Measurements from ENCODE around the gene CCDC28A. TPM values are rescaled to one million over a fixed set of nuclear protein-coding genes. Genes with fewer than 3 reads are reported as not detected.

Gene CCDC28A
- polyA plus RNA-seq, 2 of the 4 experiments (the other 2 are of a cell fraction), result 9.0 to 23.0 TPM

DNA sequence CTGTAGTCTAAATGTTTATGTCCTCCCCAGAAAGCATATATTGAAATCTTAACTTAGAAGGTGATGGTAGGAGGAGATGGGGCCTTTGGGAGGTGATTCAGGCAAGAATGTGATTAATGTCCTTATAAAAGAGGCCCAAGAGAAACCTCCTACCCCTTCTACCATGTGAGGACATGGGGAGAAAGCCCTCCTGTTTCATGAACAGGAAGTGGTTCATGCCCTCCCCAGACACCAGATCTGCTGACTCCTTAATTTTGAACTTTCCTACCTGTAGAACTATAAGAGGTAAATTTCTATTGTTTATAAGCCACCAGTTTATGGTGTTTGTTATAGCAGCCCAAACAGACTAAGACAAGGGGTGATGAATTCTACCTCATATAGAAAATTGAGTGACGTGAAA lies 13.6 kb downstream of the CCDC28A start:
- WGBS (ENCODE audit: missing lambda C conversion rate), result 86% methylated on average over 1 of the region's 1 CpG
- ATAC-seq (no peak), FAIRE-seq (no peak), DNase-seq (ENCODE audit: low read depth in 1 of 2, low spot score in 1 of 2) (no peak)
- H3K9me3 ChIP-seq, result no peaks in the 10 kb centered on the region
- no peak overlapping the region for H3K27ac ChIP-seq
- peaks cover 5% of the 10 kb centered on the region; the same call in 2 of the 3 replicates for H3K4me1 ChIP-seq
- ChIA-PET CTCF (no interaction called here), POLR2A (no interaction called here)
- TF ChIP-seq, protein P1, sequence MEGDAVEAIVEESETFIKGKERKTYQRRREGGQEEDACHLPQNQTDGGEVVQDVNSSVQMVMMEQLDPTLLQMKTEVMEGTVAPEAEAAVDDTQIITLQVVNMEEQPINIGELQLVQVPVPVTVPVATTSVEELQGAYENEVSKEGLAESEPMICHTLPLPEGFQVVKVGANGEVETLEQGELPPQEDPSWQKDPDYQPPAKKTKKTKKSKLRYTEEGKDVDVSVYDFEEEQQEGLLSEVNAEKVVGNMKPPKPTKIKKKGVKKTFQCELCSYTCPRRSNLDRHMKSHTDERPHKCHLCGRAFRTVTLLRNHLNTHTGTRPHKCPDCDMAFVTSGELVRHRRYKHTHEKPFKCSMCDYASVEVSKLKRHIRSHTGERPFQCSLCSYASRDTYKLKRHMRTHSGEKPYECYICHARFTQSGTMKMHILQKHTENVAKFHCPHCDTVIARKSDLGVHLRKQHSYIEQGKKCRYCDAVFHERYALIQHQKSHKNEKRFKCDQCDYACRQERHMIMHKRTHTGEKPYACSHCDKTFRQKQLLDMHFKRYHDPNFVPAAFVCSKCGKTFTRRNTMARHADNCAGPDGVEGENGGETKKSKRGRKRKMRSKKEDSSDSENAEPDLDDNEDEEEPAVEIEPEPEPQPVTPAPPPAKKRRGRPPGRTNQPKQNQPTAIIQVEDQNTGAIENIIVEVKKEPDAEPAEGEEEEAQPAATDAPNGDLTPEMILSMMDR (IDR thresholded peaks at IDR 0.05), result no peak
- TF ChIP-seq MAFK (IDR thresholded peaks at IDR 0.05; ENCODE audit: partially characterized antibody) (peak; percentile 29), TFCP2L1 (CRISPR knock-in tag; IDR thresholded peaks at IDR 0.05) (no peak), BCL3 (IDR thresholded peaks at IDR 0.05) (no peak), NR3C1 (IDR thresholded peaks at IDR 0.05) (no peak), BHLHE40 (IDR thresholded peaks at IDR 0.05; ENCODE audit: low read depth, low read length) (no peak)
- TF ChIP-seq, protein P2, sequence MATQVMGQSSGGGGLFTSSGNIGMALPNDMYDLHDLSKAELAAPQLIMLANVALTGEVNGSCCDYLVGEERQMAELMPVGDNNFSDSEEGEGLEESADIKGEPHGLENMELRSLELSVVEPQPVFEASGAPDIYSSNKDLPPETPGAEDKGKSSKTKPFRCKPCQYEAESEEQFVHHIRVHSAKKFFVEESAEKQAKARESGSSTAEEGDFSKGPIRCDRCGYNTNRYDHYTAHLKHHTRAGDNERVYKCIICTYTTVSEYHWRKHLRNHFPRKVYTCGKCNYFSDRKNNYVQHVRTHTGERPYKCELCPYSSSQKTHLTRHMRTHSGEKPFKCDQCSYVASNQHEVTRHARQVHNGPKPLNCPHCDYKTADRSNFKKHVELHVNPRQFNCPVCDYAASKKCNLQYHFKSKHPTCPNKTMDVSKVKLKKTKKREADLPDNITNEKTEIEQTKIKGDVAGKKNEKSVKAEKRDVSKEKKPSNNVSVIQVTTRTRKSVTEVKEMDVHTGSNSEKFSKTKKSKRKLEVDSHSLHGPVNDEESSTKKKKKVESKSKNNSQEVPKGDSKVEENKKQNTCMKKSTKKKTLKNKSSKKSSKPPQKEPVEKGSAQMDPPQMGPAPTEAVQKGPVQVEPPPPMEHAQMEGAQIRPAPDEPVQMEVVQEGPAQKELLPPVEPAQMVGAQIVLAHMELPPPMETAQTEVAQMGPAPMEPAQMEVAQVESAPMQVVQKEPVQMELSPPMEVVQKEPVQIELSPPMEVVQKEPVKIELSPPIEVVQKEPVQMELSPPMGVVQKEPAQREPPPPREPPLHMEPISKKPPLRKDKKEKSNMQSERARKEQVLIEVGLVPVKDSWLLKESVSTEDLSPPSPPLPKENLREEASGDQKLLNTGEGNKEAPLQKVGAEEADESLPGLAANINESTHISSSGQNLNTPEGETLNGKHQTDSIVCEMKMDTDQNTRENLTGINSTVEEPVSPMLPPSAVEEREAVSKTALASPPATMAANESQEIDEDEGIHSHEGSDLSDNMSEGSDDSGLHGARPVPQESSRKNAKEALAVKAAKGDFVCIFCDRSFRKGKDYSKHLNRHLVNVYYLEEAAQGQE (IDR thresholded peaks at IDR 0.05), result no peak
- H3K4me3 ChIP-seq, result no peak overlapping the region
- no peak overlapping the region for H3K4me2 ChIP-seq

DNA sequence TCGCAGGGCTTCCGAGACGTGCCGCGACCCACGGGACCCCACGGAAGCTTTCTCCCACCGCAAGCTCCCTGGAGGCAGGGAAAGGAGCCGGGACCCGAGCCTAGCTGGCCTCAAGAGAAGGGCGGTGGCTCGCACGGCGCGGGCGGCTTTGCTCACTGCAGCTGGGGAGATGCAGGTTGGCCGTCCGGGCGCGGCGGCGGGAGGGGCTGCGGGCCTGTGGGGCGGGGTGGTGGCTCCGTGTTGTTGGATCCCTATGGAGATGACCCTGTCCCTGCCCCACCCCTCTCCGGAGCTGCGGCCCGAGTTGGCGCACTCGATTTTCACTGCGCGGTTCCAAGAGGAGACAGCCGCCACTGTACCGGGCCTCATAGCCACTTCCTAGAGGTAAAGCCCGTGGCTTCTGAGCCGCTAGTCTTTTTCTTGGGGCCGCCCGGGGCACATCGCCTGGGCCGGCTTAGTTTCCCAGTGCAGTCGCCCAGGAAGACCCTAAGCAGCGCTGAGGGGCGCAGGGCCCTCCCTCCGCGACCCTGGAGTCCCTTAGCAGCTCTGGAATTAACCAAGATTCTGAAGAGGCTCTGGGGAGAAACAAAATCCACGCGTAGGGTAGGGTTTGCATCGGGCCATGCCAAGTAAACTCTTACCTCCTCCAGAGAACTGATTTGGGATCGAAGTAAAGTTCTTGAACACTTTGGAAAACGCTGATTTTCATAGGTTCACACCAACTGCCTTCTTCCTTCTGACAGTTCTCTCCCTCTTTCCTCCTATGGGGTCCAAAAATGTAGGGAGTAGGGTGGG lies 22.4 kb downstream of the CCDC28A start, which contains the start of gene ECT2L:
TSS of gene ECT2L (plus strand) at position 279 of the 795 bp plus-strand sequence. CDS start 17,188 bp downstream, outside the sequence.
- Histone ChIP-seq H3K9me3 (no peaks in the 10 kb centered on the region), H3K4me2 (no peak within 1 kb of the TSS), H3K4me3 (no peak within 1 kb of the TSS), H3K4me1 (no peaks in the 10 kb centered on the region), H3K27ac (no peak within 1 kb of the TSS)
- no peak for DNase-seq (ENCODE audit: low read depth in 1 of 2, low spot score in 1 of 2)
- POLR2A ChIA-PET, result no interaction called here
- 80% methylated on average over 27 of the region's 50 CpGs for WGBS (ENCODE audit: missing lambda C conversion rate)
- FAIRE-seq, result no peak
- no peak for TF ChIP-seq SREBF2 (IDR thresholded peaks at IDR 0.05)
- TF ChIP-seq EHMT2 (IDR thresholded peaks at IDR 0.05; ENCODE audit: low read depth), result no peak
- TF ChIP-seq, protein P3, sequence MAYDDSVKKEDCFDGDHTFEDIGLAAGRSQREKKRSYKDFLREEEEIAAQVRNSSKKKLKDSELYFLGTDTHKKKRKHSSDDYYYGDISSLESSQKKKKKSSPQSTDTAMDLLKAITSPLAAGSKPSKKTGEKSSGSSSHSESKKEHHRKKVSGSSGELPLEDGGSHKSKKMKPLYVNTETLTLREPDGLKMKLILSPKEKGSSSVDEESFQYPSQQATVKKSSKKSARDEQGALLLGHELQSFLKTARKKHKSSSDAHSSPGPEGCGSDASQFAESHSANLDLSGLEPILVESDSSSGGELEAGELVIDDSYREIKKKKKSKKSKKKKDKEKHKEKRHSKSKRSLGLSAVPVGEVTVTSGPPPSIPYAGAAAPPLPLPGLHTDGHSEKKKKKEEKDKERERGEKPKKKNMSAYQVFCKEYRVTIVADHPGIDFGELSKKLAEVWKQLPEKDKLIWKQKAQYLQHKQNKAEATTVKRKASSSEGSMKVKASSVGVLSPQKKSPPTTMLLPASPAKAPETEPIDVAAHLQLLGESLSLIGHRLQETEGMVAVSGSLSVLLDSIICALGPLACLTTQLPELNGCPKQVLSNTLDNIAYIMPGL (CRISPR knock-in tag; IDR thresholded peaks at IDR 0.05; ENCODE audit: borderline replicate concordance), result no peak
- no peak for TF ChIP-seq FOSB (CRISPR knock-in tag; IDR thresholded peaks at IDR 0.05)
- no peak for TF ChIP-seq HDAC2 (IDR thresholded peaks at IDR 0.05)
- TF ChIP-seq ESRRA (IDR thresholded peaks at IDR 0.05; ENCODE audit: borderline replicate concordance, low read length), result no peak
- no peak for TF ChIP-seq JUNB (IDR thresholded peaks at IDR 0.05)
- no peak for TF ChIP-seq E2F6 (IDR thresholded peaks at IDR 0.05; ENCODE audit: borderline replicate concordance, low read depth)
- no peak for TF ChIP-seq NR3C1 (IDR thresholded peaks at IDR 0.05)
- no peak for TF ChIP-seq EP300 (IDR thresholded peaks at IDR 0.05)
- TF ChIP-seq ELK1 (IDR thresholded peaks at IDR 0.05; ENCODE audit: low read depth, low read length), result no peak
- no peak for TF ChIP-seq ZSCAN20 (CRISPR knock-in tag; IDR thresholded peaks at IDR 0.05)
- TF ChIP-seq ZNF302 (CRISPR knock-in tag; IDR thresholded peaks at IDR 0.05), result no peak
- TF ChIP-seq GATA3 (IDR thresholded peaks at IDR 0.05; ENCODE audit: borderline replicate concordance), result no peak
- no peak for TF ChIP-seq KDM5A (IDR thresholded peaks at IDR 0.05)
- no peak for ATAC-seq
- CTCF ChIA-PET, result no interaction called here

Measured in A549 (cell line).